Endodermal cell (in vitro differentiated cells): ENCODE measurements around the gene ZSCAN26. TPM values are rescaled to one million over a fixed set of nuclear protein-coding genes. Genes with fewer than 3 reads are reported as not detected.

Experiments
- DNase-seq: peaks from one replicate; pipeline ENCODE4 v3.0.0-alpha.2; 2017
- H3K27ac ChIP-seq: 2 replicates; pipeline ENCODE4 v1.5.1; 2013; ENCODE audit warnings: mild to moderate bottlenecking, low read depth, low read length, moderate library complexity
- H3K27me3 ChIP-seq: 2 replicates; pipeline ENCODE4 v1.6.1; 2013; ENCODE audit warnings: mild to moderate bottlenecking, low read length, moderate library complexity; ENCODE audit not compliant: insufficient read depth, control insufficient read depth, poor library complexity, severe bottlenecking
- H3K36me3 ChIP-seq: 2 replicates; pipeline ENCODE4 v1.7.0; 2013; ENCODE audit warnings: mild to moderate bottlenecking, low read length, moderate library complexity; ENCODE audit not compliant: control insufficient read depth, insufficient read depth
- H3K4me1 ChIP-seq: one replicate; pipeline ENCODE4 v1.7.0; 2013; ENCODE audit warnings: low read length; ENCODE audit not compliant: control insufficient read depth, insufficient read depth
- H3K4me3 ChIP-seq: 2 replicates; pipeline ENCODE4 v1.5.1; 2013; ENCODE audit warnings: mild to moderate bottlenecking, low read length, moderate library complexity
- H3K9ac ChIP-seq: 2 replicates; pipeline ENCODE4 v1.6.1; 2013; ENCODE audit warnings: mild to moderate bottlenecking, low read length, moderate library complexity; ENCODE audit not compliant: poor library complexity, severe bottlenecking; ENCODE audit errors: extremely low read depth
- H3K9me3 ChIP-seq: 2 replicates; pipeline ENCODE4 v1.6.1; 2013; ENCODE audit warnings: mild to moderate bottlenecking, low read length, moderate library complexity; ENCODE audit not compliant: control insufficient read depth
- H3K27ac Mint-ChIP-seq: 2 replicates; pipeline ENCODE4 v1.8.0; 2020; ENCODE audit warnings: mixed read lengths
- H3K27me3 Mint-ChIP-seq: 2 replicates; pipeline ENCODE4 v1.8.0; 2021; ENCODE audit warnings: mild to moderate bottlenecking, mixed read lengths; ENCODE audit not compliant: insufficient read depth
- H3K36me3 Mint-ChIP-seq: 2 replicates; pipeline ENCODE4 v1.8.0; 2020; ENCODE audit warnings: low read depth, mixed read lengths
- H3K4me1 Mint-ChIP-seq: 2 replicates; pipeline ENCODE4 v1.8.0; 2020; ENCODE audit warnings: mixed read lengths
- H3K4me3 Mint-ChIP-seq: 2 replicates; pipeline ENCODE4 v1.8.0; 2020; ENCODE audit warnings: mild to moderate bottlenecking, moderate library complexity, mixed read lengths
- H3K9me3 Mint-ChIP-seq: 2 replicates; pipeline ENCODE4 v1.8.0; 2020; ENCODE audit warnings: mild to moderate bottlenecking, mixed read lengths
- CTCF ChIP-seq: fragments of 200-600 bp; sonication (generic); conservative IDR thresholded peaks from 2 replicates; pipeline ENCODE4 v1.5.0; 2021; ENCODE audit warnings: antibody characterized with exemption, mild to moderate bottlenecking
- WGBS, 2 experiments: methylation state at CpG; one replicate each; pipeline versions ENCODE4 v1.1.5 to v1.1.7; 2013; ENCODE audit warnings: missing lambda C conversion rate in 2 of 2, mixed read lengths in 1 of 2; ENCODE audit not compliant: insufficient coverage in 1 of 2, insufficient read length in 1 of 2; 5-methylcytosine and 5-hydroxymethylcytosine counted together
- total RNA-seq, 2 donors: library from RNA; stranded (reverse); fragmentation: NEBNext Ultra II Directional in 1 of 2; extraction: Animal tissue kit (Norgen Biotek cat#: 25700) in 1 of 2; gene quantifications; 2 replicates in 1 of 2; 3 replicates in 1 of 2; pipeline ENCODE4 v1.2.1, GENCODE V29; 2021

Gene ZSCAN26
- total RNA-seq, 2 donors from 2014 or later: 10.9 to 18.9 TPM

GRCh38 chr6:28322661-28323060, 55.7 kb downstream of the ZSCAN26 start:
- H3K27me3 ChIP-seq: no peaks in the 10 kb centered on the region
- H3K27ac ChIP-seq: no peak overlapping the region
- Mint-ChIP-seq H3K9me3 (peaks cover 43% of the 10 kb centered on the region), H3K36me3 (peaks cover 28% of the 10 kb centered on the region), H3K4me3 (no peak overlapping the region), H3K27me3 (no peaks in the 10 kb centered on the region), H3K4me1 (no peaks in the 10 kb centered on the region), H3K27ac (no peak overlapping the region)
- peaks cover 10% of the 10 kb centered on the region for H3K36me3 ChIP-seq
- H3K9me3 ChIP-seq: peaks cover 27% of the 10 kb centered on the region
- no peak for DNase-seq
- no peaks in the 10 kb centered on the region for H3K4me1 ChIP-seq
- no peak overlapping the region for H3K9ac ChIP-seq
- H3K4me3 ChIP-seq: no peak overlapping the region
- WGBS, 2 experiments: 93 to 95% methylated on average over 3 of the region's 3 CpGs
- TF ChIP-seq CTCF: no peak

GRCh38 chr6:28323813-28324424, 57.0 kb downstream of the ZSCAN26 start:
- H3K27me3 ChIP-seq: no peaks in the 10 kb centered on the region
- DNase-seq: no peak
- 95% methylated on average over 1 of the region's 1 CpG; no CpG with 5 or more reads in 1 of the 2 experiments for WGBS, 2 experiments
- Mint-ChIP-seq H3K27me3 (no peaks in the 10 kb centered on the region), H3K4me3 (no peak overlapping the region), H3K27ac (no peak overlapping the region), H3K4me1 (no peaks in the 10 kb centered on the region), H3K9me3 (peaks cover 55% of the 10 kb centered on the region), H3K36me3 (peaks cover 39% of the 10 kb centered on the region)
- no peak overlapping the region for H3K9ac ChIP-seq
- TF ChIP-seq CTCF: no peak
- H3K9me3 ChIP-seq: peaks cover 31% of the 10 kb centered on the region
- peaks cover 10% of the 10 kb centered on the region for H3K36me3 ChIP-seq
- no peak overlapping the region for H3K27ac ChIP-seq
- no peak overlapping the region for H3K4me3 ChIP-seq
- no peaks in the 10 kb centered on the region for H3K4me1 ChIP-seq

GRCh38 chr6:28326371-28326948, 59.5 kb downstream of the ZSCAN26 start:
- Mint-ChIP-seq H3K36me3 (peaks cover 43% of the 10 kb centered on the region), H3K9me3 (peaks cover 54% of the 10 kb centered on the region), H3K27me3 (no peaks in the 10 kb centered on the region), H3K4me3 (no peak overlapping the region), H3K27ac (no peak overlapping the region), H3K4me1 (no peaks in the 10 kb centered on the region)
- H3K9ac ChIP-seq: no peak overlapping the region
- H3K27ac ChIP-seq: no peak overlapping the region
- no peak for DNase-seq
- no peak for TF ChIP-seq CTCF
- H3K36me3 ChIP-seq: peaks cover 10% of the 10 kb centered on the region
- peaks cover 36% of the 10 kb centered on the region for H3K9me3 ChIP-seq
- WGBS, 2 experiments: 94 to 97% methylated on average over 6 to 7 of the region's 7 CpGs
- no peaks in the 10 kb centered on the region for H3K27me3 ChIP-seq
- H3K4me1 ChIP-seq: no peaks in the 10 kb centered on the region
- H3K4me3 ChIP-seq: peak overlapping the region; percentile 62

Other genes starting within 250 kb of the ZSCAN26 start
- 1 to 10 TPM; 5.7 to 7.1 TPM for gene ZNF165, start 186.6 kb upstream of the ZSCAN26 start, total RNA-seq
- gene ZSCAN16, start 142.5 kb upstream of the ZSCAN26 start, total RNA-seq: 1 to 10 TPM; 6.0 to 7.4 TPM
- 10 to 100 TPM; 29.0 to 41.6 TPM for gene ZKSCAN8, start 125.3 kb upstream of the ZSCAN26 start, total RNA-seq
- gene ZSCAN9, start 41.9 kb upstream of the ZSCAN26 start, total RNA-seq: 10 to 100 TPM; 23.1 to 32.1 TPM
- 1 to 10 TPM; 7.3 to 8.2 TPM for gene ZKSCAN4, start 14.9 kb upstream of the ZSCAN26 start, total RNA-seq
- gene NKAPL, start 7.8 kb upstream of the ZSCAN26 start, total RNA-seq: under 1 TPM in 1 of 2 donors, not detected in 1; 0.42 TPM
- 10 to 100 TPM in 1 of 2 donors, 1 to 10 TPM in 1; 8.7 to 10.8 TPM for gene PGBD1, start 14.4 kb downstream of the ZSCAN26 start, total RNA-seq
- gene ZSCAN31, start 69.0 kb downstream of the ZSCAN26 start, total RNA-seq: 1 to 10 TPM; 1.7 to 4.7 TPM
- 10 to 100 TPM; 10.1 to 11.4 TPM for gene ZKSCAN3, start 82.8 kb downstream of the ZSCAN26 start, total RNA-seq
- 10 to 100 TPM; 10.5 to 12.8 TPM for gene ZSCAN12, start 132.6 kb downstream of the ZSCAN26 start, total RNA-seq
- gene ZSCAN23, start 176.3 kb downstream of the ZSCAN26 start, total RNA-seq: 1 to 10 TPM; 4.1 to 7.1 TPM
- gene GPX6, start 248.7 kb downstream of the ZSCAN26 start, total RNA-seq: not detected